Activated CD4-positive, CD25-positive, alpha-beta regulatory T cell treated with anti-CD3 and anti-CD28 coated beads, Interleukin-2, amount 50 U/mL, for 72 hours (primary cell): ENCODE results near the gene ADCY9.
"Not testable (repeated sequence)": the region's sequence is repeated elsewhere in the genome, so short reads cannot be mapped to it uniquely, and the experiment has no call there.

Source experiments
- DNase-seq: peaks from one replicate; pipeline ENCODE4 v3.0.0; 2021

The ADCY9 gene

GRCh38 chr16:3965781-3966582 is 150.3 kb downstream of the ADCY9 start:
- DNase-seq, result no peak

- DNase-seq, result no peak
Observed at GRCh38 chr16:3965306-3965705, 150.9 kb downstream of the ADCY9 start.

- no peak for DNase-seq
Observed at GRCh38 chr16:3964686-3965290, 151.5 kb downstream of the ADCY9 start.

- no peak for DNase-seq
Observed at GRCh38 chr16:3963886-3964685, 152.2 kb downstream of the ADCY9 start.

GRCh38 chr16:3963203-3963602 is 153.0 kb downstream of the ADCY9 start:
- DNase-seq, result no peak

GRCh38 chr16:3961449-3961849 is 154.8 kb downstream of the ADCY9 start:
- DNase-seq, result no peak

GRCh38 chr16:3959926-3960590 is 156.2 kb downstream of the ADCY9 start:
- not testable (repeated sequence) for DNase-seq

GRCh38 chr16:3959148-3959547 is 157.1 kb downstream of the ADCY9 start:
- DNase-seq, result no peak

GRCh38 chr16:3957344-3957980 is 158.8 kb downstream of the ADCY9 start:
- no peak for DNase-seq

GRCh38 chr16:3954411-3954921 is 161.8 kb downstream of the ADCY9 start:
- no peak for DNase-seq

- no peak for DNase-seq
Observed at GRCh38 chr16:3953728-3954410, 162.4 kb downstream of the ADCY9 start.

- no peak for DNase-seq
Observed at GRCh38 chr16:3952737-3953131, 163.5 kb downstream of the ADCY9 start.

GRCh38 chr16:3951861-3952736 is 164.1 kb downstream of the ADCY9 start:
- DNase-seq, result no peak

GRCh38 chr16:3951380-3951779 is 164.9 kb downstream of the ADCY9 start:
- DNase-seq, result not testable (repeated sequence)

- DNase-seq, result no peak
Observed at GRCh38 chr16:3950343-3951193, 165.7 kb downstream of the ADCY9 start.

- no peak for DNase-seq
Observed at GRCh38 chr16:3949946-3950342, 166.3 kb downstream of the ADCY9 start.

- no peak for DNase-seq
Observed at GRCh38 chr16:3949287-3949686, 167.0 kb downstream of the ADCY9 start.

GRCh38 chr16:3948378-3948995 is 167.8 kb downstream of the ADCY9 start:
- no peak for DNase-seq

GRCh38 chr16:3946604-3947180 is 169.6 kb downstream of the ADCY9 start:
- DNase-seq, result no peak
